GM06990 (cell line): ENCODE data around the gene PLIN4.
A peak's percentile ranks its signal among the peaks of the same experiment; 100 is the strongest.
"Not testable (repeated sequence)": the region's sequence is repeated elsewhere in the genome, so short reads cannot be mapped to it uniquely, and the experiment has no call there.

ENCODE experiments used
- DNase-seq: peaks from one replicate; pipeline ENCODE4 v3.0.0-alpha.2; 2011; ENCODE audit not compliant: insufficient read length; ENCODE audit errors: extremely low read depth
- H3K27me3 ChIP-seq: replicated peaks from 2 replicates; pipeline ENCODE4 v1.6.0; 2011; ENCODE audit warnings: low read length; ENCODE audit not compliant: control insufficient read depth, insufficient read depth
- H3K36me3 ChIP-seq: 2 replicates; pipeline ENCODE4 v1.5.1; 2011; ENCODE audit warnings: low read length; ENCODE audit not compliant: control insufficient read depth, insufficient read depth
- H3K4me3 ChIP-seq: replicated peaks from 2 replicates; pipeline ENCODE4 v1.5.1; 2011; ENCODE audit warnings: low read depth, mild to moderate bottlenecking, control low read depth, low read length
- TF ChIP-seq, protein P1 (sequence below): IDR thresholded peaks from 2 replicates; pipeline ENCODE4 v1.5.1; 2011; ENCODE audit warnings: low read length, control low read depth, mild to moderate bottlenecking, inconsistent platforms; ENCODE audit not compliant: insufficient read depth, poor library complexity, severe bottlenecking

Gene PLIN4

DNA sequence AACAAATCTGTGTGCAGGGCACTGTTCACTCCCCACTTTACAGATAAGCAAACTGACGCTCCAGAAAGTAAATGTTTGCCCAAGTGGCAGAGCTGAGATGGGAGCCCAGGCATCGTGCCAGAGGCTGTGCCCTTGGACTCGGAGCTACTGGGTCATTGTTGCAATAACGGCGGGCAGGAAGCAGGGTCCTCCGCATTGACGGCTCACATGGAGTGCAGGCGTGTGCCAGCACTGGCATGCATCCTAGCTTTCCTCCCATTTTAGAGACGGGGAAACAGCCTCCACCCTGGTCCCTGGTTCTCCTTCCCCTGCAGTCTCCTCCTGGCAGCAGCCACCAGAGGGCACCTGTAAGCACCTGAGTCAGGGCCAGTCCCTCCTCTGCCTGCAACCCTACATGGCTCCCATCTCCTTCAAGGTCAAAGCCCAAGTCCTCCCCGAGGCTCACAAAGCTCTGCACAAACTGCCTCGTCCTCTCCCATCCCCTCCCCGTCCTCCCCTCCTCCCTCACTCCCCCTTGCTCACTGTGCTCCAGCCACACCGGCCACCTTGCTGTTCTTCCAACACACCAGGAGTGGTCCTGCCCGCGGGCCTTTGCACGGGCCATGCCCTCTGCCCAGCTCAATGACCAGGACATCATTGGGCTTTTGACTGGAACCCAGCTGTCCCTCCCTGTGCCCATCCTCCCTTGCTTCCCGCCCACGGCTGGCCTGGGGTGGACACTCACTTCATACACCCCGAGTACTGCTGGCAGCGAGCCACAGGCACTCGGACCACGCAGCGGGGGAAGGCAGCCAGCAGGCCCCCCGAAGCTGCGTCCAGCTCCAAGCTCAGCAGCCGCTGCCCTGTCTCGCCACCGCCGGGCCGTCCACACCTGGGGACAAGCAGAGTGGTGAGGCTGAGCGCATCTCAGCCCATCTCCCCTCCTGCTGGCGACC is 29.3 kb upstream of the PLIN4 start:
- Histone ChIP-seq H3K36me3 (no peaks in the 10 kb centered on the region), H3K4me3 (no peak overlapping the region), H3K27me3 (no peaks in the 10 kb centered on the region)
- no peak for DNase-seq
- TF ChIP-seq, protein P1, sequence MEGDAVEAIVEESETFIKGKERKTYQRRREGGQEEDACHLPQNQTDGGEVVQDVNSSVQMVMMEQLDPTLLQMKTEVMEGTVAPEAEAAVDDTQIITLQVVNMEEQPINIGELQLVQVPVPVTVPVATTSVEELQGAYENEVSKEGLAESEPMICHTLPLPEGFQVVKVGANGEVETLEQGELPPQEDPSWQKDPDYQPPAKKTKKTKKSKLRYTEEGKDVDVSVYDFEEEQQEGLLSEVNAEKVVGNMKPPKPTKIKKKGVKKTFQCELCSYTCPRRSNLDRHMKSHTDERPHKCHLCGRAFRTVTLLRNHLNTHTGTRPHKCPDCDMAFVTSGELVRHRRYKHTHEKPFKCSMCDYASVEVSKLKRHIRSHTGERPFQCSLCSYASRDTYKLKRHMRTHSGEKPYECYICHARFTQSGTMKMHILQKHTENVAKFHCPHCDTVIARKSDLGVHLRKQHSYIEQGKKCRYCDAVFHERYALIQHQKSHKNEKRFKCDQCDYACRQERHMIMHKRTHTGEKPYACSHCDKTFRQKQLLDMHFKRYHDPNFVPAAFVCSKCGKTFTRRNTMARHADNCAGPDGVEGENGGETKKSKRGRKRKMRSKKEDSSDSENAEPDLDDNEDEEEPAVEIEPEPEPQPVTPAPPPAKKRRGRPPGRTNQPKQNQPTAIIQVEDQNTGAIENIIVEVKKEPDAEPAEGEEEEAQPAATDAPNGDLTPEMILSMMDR, result peak; percentile 49

DNA sequence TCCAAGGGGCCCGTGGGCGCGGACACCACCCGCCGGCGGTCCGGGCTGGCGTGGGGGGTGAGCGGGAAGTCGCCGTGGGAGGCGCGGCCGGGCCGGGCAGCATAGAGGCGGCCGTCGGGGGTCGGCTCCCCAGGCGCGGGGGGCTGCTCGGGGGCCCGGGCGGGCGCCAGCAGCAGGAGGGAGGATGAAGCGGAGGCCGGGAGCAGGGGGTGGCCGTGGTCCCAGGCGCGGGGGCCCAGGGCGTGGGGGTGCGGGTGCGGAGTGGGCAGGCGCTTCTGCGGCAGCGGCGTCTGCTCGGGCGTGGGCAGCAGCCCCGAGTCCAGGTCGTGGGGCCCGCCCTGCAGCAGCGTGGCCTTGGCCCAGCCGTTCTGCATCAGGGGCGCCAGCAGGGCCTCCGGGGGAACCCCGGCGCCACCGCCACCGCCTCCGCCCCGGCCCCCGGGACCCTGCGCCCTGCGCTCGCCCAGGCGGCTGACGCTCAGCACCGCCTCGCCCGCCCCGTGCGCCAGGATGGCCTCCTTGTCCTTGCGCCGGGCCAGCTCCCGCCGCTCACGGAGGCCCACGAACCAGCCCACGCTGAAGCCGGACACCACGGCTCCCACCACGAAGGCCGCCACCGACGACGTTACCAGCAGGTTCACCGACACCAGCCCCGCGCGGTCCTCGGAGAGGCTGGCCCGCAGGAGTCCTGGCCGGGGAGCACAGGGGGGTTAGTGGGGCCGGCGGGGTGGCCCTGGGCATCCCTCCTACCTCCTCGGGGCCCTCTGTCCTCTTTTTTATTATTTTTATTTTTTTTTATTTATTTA is 25.8 kb upstream of the PLIN4 start:
- Histone ChIP-seq H3K36me3 (no peaks in the 10 kb centered on the region), H3K4me3 (no peak overlapping the region), H3K27me3 (no peaks in the 10 kb centered on the region)
- TF ChIP-seq, protein P1, result no peak
- no peak for DNase-seq

DNA sequence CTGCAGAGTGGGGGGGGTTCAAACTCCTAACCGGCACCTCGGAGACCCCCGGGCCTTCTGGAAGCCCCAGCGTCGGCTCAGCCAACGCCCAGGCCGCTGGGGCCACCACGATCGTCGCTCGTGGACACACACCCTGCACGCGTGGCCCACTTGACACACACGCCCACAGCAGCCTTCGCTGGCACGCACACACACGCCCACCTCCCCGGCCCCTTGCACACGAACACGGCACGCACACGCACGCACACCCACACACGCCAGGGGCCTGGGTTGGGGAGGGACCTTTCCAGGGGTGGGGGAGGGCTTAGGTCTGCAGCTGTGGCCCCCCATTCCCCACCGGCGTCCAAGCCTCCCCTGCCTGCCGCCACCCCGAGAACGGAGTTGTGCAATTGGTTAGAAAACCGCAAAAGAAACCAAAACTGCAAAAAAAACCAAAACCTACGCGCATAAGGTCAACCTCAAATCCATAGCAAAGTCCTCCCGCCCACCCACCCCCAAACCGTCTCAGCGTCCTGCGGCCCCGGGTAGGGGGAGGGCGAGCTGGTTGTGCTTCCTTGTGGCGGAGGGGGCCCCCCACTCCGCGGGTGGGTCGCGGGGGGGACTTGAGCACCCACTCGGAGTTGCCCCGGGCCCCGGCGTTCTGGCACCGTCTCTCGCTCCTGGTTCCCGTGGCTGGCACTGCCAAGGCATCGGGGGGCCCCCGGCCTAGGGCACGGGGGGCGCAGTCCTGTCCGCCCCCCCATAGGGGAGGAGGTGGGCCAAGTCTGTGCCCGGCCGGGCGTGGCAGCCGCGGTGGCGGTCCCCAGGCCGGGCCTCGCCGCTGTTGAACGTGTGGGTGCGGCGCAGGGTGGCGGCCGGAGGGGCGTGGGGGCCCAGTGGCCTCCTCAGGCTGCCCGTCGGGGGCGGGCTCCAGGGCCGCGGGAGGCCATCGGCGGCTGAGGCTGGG is 24.9 kb upstream of the PLIN4 start:
- no peak for DNase-seq
- TF ChIP-seq, protein P1, result no peak
- Histone ChIP-seq H3K4me3 (no peak overlapping the region), H3K27me3 (no peaks in the 10 kb centered on the region), H3K36me3 (no peaks in the 10 kb centered on the region)

DNA sequence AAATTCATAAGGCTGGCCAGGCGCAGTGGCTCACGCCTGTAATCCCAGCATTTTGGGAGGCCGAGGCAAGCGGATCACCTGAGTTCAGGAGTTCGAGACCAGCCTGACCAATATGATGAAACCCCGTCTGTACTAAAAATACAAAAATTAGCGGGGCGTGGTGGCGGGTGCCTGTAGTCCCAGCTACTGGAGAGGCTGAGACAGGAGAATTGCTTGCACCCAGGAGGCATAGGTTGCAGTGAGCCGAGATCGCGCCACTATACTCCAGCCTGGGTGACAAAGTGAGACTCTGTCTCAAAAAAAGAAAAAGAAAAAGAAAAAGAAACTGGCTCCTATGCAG is 23.5 kb upstream of the PLIN4 start:
- H3K27me3 ChIP-seq, DNase-seq: not testable (repeated sequence)

DNA sequence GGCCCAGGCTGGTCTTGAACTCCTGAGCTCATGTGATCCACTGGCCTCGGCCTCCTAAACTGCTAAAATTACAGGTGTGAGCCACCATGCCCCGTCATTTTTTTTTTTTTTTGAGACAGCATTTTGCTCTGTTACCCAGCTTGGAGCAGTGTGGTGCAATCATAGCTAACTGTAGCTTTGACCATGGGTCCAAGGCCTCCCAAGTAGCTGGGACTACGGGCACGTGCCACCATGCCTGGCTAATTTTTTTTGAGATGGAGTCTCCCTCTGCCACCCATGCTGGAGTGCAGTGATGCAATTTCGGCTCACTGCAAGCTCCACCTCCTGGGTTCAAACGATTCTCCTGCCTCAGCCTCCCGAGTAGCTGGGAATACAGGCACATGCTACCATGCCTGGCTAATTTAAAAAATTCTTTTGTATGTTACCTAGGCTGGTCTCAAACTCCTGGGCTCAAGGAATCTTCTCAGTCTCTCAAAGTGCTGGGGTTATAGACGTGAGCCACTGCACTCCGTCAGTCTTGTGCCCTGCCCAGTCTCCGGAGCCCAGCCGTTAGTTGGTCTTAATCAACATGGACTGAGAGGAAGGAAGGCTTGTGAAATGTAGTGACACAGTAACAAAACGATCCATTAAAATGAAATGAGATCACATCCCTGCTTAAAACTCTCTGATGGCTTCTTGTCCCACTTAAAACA is 23.0 kb upstream of the PLIN4 start:
- H3K36me3 ChIP-seq, result no peaks in the 10 kb centered on the region
- no peak overlapping the region for H3K4me3 ChIP-seq
- no peaks in the 10 kb centered on the region for H3K27me3 ChIP-seq
- DNase-seq, result no peak
- TF ChIP-seq, protein P1, result no peak

More for the DNA sequence above, 23.5 kb upstream of the PLIN4 start:
- not testable (repeated sequence) for H3K36me3 ChIP-seq, H3K4me3 ChIP-seq
